Right atrium auricular region (tissue), 2 donors: Measurements from ENCODE around the gene CEP85. TPM values are rescaled to one million over a fixed set of nuclear protein-coding genes. Genes with fewer than 3 reads are reported as not detected.
A peak's percentile ranks its signal among the peaks of the same experiment; 100 is the strongest.

ENCODE experiments used
- DNase-seq: peaks from one replicate; pipeline ENCODE4 v3.0.0-alpha.2; 2019; ENCODE audit warnings: low spot score
- H3K27ac ChIP-seq, 2 donors: fragments of 200-600 bp; sonication (generic); 1 replicate in 1 of 2; 2 replicates in 1 of 2; pipeline ENCODE4 v1.5.1; 2016 to 2019
- H3K27me3 ChIP-seq, 2 donors: fragments of 200-600 bp; sonication (generic); one replicate each; pipeline versions ENCODE4 v1.5.1 to v1.6.0; 2017 to 2019
- H3K36me3 ChIP-seq: fragments of 200-600 bp; sonication (generic); one replicate; pipeline ENCODE4 v1.5.1; 2016
- H3K4me1 ChIP-seq, 2 donors: fragments of 200-600 bp; sonication (generic); one replicate each; pipeline versions ENCODE4 v1.5.1 to v1.6.0; 2017 to 2019
- H3K4me3 ChIP-seq, 2 donors: fragments of 200-600 bp; sonication (generic); 1 replicate in 1 of 2; 2 replicates in 1 of 2; pipeline ENCODE4 v1.5.1; 2017 to 2019; ENCODE audit warnings: mild to moderate bottlenecking in 1 of 2, moderate library complexity in 1 of 2
- H3K9me3 ChIP-seq, 2 donors: fragments of 200-600 bp; sonication (generic); one replicate each; pipeline ENCODE4 v1.5.1; 2019
- CTCF ChIP-seq, 2 donors: fragments of 200-600 bp; sonication (generic); IDR thresholded peaks; one replicate each; pipeline ENCODE4 v1.5.1; 2019; ENCODE audit warnings: antibody characterized with exemption in 2 of 2
- total RNA-seq, 2 donors: library from RNA; depleted of rRNA; stranded (reverse); fragments of >200 nt; gene quantifications; one replicate each; pipeline ENCODE4 v1.1.0, GENCODE V29; 2016

The CEP85 gene, protein sequence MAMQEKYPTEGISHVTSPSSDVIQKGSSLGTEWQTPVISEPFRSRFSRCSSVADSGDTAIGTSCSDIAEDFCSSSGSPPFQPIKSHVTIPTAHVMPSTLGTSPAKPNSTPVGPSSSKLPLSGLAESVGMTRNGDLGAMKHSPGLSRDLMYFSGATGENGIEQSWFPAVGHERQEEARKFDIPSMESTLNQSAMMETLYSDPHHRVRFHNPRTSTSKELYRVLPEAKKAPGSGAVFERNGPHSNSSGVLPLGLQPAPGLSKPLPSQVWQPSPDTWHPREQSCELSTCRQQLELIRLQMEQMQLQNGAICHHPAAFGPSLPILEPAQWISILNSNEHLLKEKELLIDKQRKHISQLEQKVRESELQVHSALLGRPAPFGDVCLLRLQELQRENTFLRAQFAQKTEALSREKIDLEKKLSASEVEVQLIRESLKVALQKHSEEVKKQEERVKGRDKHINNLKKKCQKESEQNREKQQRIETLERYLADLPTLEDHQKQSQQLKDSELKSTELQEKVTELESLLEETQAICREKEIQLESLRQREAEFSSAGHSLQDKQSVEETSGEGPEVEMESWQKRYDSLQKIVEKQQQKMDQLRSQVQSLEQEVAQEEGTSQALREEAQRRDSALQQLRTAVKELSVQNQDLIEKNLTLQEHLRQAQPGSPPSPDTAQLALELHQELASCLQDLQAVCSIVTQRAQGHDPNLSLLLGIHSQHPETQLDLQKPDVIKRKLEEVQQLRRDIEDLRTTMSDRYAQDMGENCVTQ
- 100 to 1,000 TPM in 1 of 2 donors, 10 to 100 TPM in 1; 31.2 to 104 TPM for total RNA-seq

DNA sequence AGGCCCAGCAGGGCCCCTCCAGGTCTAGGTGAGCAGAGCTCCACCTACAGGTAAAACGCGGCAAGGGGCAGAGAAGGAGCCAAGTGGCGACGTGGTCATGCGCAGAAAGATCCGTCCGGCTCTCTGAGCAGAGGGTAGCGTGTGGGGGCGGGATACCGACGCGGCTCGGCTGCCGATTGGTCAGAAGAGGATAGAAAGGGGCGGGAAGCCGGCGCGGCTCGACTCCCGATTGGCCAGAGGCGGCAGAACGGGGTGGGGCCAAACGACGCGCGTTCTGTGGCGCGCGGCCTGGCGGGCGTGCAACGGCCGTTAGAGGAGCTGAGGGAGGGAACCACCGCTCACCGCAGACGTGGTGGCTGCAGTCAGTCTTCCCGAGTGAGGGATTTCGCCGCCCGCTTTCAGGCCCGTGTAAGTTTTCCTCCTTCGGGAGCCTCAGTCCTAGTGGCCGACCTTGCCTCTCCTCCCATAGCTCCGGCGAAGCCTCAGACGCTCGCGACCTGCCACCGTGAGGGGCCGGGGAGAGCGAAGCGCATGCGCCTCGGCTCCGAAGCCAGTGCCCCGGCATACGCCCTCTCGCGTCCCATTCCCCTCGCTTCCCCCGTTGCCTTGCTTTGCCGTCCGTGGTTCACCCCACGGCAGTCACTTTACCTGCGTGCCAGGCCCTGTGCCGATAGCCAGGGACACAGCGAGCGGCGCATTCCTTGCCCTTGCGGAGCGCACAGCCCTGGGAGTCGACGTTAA is at the start of gene CEP85:
TSS of gene CEP85 (plus strand) at position 298 of the 741 bp plus-strand sequence. CDS start 5,584 bp downstream, outside the sequence.
- Histone ChIP-seq H3K27ac (peak within 1 kb of the TSS; percentile 94 to 95), H3K4me3 (peak within 1 kb of the TSS; percentile 63 to 76), H3K36me3 (no peaks in the 10 kb centered on the region), H3K27me3 (no peaks in the 10 kb centered on the region), H3K4me1 (peaks cover 0 to 21% of the 10 kb centered on the region in 2 donors), H3K9me3 (no peaks in the 10 kb centered on the region)
- DNase-seq = peak; percentile 99
- TF ChIP-seq CTCF (IDR thresholded peaks at IDR 0.05) = peak; percentile 74 to 79

GRCh38 chr1:26184883-26185282 is 49.1 kb upstream of the CEP85 start:
- H3K4me3 ChIP-seq = no peak overlapping the region
- no peaks in the 10 kb centered on the region for H3K9me3 ChIP-seq
- no peak overlapping the region for H3K27ac ChIP-seq
- no peaks in the 10 kb centered on the region for H3K27me3 ChIP-seq
- no peak for TF ChIP-seq CTCF (IDR thresholded peaks at IDR 0.05)
- DNase-seq = no peak
- no peaks in the 10 kb centered on the region for H3K4me1 ChIP-seq
- no peaks in the 10 kb centered on the region for H3K36me3 ChIP-seq

DNA sequence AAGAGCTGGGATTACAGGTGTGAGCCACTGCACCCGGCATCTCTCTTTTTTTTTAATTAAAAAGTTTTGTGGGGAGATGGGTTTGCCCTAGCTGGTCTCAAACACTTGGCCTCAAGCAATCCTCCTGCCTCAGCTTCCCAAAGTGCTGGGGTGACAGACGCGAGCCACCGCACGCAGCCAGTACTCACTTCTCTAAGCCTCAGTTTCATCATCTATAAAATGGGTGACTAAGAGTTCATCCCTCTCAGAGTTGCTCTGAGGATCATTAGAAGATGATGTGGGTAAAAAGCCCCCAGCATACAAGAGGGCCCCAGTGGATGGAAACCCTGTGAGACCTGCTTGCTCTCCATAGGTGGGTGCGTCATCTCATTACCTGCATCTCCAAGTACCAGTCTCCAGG is 46.1 kb upstream of the CEP85 start:
- Histone ChIP-seq H3K4me1 (no peaks in the 10 kb centered on the region), H3K4me3 (no peak overlapping the region), H3K27me3 (no peaks in the 10 kb centered on the region), H3K9me3 (no peaks in the 10 kb centered on the region), H3K27ac (no peak overlapping the region), H3K36me3 (no peaks in the 10 kb centered on the region)
- DNase-seq = no peak
- TF ChIP-seq CTCF (IDR thresholded peaks at IDR 0.05) = no peak

DNA sequence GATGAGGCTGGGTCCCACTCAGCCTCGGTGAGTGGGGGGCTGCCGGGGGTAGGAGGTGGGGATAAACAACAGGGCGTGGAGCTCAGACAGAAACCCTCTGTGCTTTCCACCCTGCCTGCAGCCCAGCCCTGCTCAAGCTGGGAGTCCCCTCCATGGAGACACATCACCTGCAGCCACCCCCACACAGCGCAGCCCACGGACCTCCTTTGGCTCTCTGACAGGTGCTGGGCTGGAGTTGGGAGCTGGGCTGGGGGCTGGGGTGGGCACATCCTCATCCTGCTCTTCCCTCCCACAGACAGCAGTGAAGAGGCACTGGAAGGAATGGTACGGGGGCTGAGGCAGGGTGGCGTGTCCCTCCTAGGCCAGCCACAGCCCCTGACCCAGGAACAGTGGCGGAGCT is 45.5 kb upstream of the CEP85 start:
- no peaks in the 10 kb centered on the region for H3K27me3 ChIP-seq
- no peaks in the 10 kb centered on the region for H3K4me1 ChIP-seq
- no peaks in the 10 kb centered on the region for H3K36me3 ChIP-seq
- no peak overlapping the region for H3K4me3 ChIP-seq
- no peak overlapping the region for H3K27ac ChIP-seq
- no peak for TF ChIP-seq CTCF (IDR thresholded peaks at IDR 0.05)
- DNase-seq = no peak
- H3K9me3 ChIP-seq = no peaks in the 10 kb centered on the region

GRCh38 chr1:26189331-26189730 is 44.7 kb upstream of the CEP85 start:
- Histone ChIP-seq H3K4me1 (no peaks in the 10 kb centered on the region), H3K9me3 (no peaks in the 10 kb centered on the region), H3K4me3 (no peak overlapping the region), H3K27me3 (no peaks in the 10 kb centered on the region), H3K27ac (no peak overlapping the region), H3K36me3 (no peaks in the 10 kb centered on the region)
- no peak for TF ChIP-seq CTCF (IDR thresholded peaks at IDR 0.05)
- DNase-seq = no peak
